Inferior parietal cortex (tissue), 1 donor: ENCODE data around the gene MLN.

Experiments
- DNase-seq: peaks from one replicate; pipeline ENCODE4 v3.0.0-alpha.2; 2016; ENCODE audit errors: extremely low spot score

The MLN gene

GRCh38 chr6:33813990-33814985 is 10.5 kb upstream of the MLN start:
- DNase-seq: no peak

DNA sequence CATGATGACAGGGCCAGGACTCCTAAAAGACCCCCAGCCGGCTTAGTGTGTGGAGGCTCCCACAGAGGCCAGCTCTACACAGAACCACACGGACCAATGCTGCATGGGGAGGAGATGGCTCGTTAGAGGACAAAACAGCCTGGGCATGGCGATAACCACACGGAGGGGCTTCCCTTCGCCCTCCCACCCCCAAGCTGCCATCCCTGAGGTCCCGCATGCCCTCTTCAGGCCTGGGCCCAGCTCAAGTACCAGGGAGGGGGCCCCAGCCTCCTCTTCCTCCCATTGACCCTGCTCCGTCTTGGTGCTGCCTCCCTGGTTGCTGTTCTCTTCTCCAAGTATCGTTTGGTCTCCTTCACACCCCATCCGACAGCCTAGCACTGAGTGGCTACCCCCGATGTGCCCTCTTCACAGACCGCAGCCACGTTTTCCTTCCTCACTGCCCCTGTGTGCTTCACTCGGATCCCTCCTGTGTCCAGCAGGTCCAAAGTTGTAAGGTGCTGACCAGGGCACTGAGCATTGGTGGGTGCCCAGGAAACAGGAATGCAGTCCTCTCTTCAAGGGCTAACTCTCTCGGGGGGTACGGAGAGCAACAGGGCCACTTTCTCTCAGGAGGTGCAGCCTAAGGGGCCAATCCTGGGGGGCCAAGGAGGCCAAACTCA is 9.6 kb upstream of the MLN start:
- DNase-seq: no peak

- DNase-seq: no peak
These were observed 8.9 kb upstream of the MLN start for GRCh38 chr6:33812669-33813068.

DNA sequence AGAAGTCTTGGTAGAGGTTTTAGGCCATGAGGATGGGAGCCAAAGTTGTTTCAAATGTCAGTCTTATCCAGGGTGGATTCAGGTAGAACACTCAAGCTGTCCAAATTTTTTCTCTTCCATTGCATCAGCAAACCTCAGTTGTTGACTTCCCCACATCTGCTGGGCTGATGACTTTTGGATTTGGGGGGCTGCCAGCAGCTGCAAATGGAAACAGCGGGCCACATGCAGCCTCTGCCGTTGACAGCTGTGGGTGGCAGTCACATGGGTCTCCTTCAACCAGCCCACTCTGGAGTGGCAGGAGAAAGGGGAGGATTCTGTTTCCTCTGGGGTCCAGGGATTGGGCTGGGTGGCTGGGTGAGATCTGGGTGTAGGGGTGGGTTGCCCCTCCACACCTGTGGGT is 5.8 kb upstream of the MLN start:
- no peak for DNase-seq

- no peak for DNase-seq
These were observed 4.9 kb upstream of the MLN start for GRCh38 chr6:33808641-33809180.

DNA sequence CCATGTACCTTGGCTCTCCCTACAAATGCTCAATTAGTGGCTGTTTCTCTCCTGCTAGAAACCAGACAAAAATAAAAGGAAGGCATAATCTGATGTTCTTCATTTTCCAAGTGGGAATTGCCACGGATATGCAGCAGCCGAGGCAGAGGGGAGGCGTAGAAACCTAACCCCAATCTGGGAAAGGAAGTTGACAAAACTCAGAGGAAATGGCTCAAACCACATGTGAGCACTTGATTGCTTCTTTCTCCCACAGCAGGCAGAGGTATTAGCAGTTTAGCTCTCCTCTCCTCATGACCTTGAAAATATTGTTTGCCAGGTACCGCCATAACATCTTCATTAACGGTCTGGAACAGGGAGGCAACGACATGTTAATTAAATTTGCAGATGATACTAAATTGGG is 3.8 kb upstream of the MLN start:
- no peak for DNase-seq

DNA sequence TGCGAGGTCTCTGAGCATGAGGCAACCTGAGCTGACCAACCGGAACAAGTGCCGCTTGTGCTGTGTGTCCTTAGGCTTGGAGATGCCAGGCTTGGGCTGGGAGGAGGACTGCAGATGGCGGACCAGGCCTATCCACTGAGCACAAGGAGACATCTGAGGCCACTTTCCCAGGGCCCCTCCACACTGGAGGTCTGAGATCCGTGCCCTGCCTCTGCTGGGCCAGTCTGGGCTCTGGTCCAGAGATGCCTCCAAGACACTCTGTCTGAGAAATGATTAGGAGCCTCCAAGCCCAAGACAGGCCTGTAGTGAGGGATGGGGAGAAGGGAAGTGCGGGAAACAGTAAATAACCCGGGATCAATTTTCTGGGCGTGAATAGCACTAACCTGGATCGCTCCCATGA is 3.0 kb upstream of the MLN start:
- no peak for DNase-seq

GRCh38 chr6:33802186-33802958 is 1.4 kb downstream of the MLN start:
- no peak for DNase-seq

GRCh38 chr6:33801611-33802010 is 2.2 kb downstream of the MLN start:
- DNase-seq: no peak

- DNase-seq: no peak
These were observed 3.4 kb downstream of the MLN start for GRCh38 chr6:33800248-33800969.

DNA sequence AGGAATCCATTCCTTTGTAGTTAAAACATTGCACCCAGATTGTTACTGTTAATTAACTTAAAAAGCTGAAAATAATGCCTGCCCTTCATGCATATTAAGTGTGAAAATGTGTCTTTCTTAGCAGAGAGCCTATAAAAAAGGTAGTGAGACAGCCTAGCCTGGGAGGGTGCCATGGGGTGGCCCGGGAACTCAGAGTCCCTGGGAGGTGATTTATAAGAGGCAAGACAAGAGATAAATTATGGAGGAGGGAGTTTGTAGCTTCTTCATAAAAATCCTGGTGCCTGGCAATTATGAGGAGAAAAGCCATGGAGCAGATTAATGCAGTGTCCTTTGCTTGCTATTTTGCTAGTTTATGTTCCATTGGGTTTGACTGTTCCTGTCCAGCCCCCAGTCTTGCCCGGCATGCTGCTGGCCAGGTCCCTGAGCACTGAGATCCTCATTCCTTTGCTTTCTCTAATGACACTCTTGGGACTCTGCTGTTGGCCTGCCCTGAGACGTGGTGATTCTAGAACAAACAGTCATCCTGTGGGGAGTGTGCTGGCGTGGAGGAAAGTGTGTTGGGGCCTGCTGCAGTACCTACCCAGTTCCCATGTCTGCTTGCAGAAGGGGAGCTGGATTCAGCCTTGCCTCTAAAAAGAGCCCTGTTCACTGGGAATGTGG is 4.2 kb downstream of the MLN start:
- DNase-seq: no peak

- DNase-seq: no peak
These were observed 5.4 kb downstream of the MLN start for GRCh38 chr6:33798343-33798848.

DNA sequence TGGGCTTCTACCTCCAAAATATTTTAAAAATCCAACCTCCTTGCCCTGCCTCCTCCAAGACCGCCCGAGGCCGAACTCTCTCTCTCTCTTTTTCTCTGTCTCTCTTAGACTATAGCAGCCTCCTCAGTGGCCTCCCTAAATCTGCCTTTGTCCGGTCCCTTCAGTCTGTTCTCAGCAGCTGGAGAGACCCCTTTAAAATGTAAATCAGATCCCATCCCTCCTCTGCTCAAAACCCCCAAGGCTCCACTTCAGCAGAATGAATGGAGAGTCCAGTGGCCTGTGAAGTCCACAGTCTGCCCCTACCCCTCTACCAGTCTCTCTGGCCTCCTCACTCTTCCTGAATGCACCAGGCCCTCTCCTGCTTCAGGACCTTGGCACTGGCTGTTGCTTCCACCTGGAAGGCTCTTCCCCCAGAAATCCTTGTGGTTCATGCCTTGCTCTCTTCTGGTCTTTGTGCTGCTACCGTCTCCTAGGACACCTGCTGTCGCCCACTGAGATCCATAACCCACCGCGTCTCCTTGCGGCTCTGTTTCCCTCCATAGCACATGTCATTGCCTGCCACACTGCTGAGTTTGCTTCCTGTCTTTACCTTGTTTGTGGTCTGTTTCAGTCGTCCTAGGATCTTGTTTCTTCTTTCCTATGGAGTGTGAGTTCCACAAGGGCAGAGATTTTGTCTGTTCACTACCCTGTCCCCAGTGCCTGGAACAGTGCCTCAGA is 6.0 kb downstream of the MLN start:
- no peak for DNase-seq

DNA sequence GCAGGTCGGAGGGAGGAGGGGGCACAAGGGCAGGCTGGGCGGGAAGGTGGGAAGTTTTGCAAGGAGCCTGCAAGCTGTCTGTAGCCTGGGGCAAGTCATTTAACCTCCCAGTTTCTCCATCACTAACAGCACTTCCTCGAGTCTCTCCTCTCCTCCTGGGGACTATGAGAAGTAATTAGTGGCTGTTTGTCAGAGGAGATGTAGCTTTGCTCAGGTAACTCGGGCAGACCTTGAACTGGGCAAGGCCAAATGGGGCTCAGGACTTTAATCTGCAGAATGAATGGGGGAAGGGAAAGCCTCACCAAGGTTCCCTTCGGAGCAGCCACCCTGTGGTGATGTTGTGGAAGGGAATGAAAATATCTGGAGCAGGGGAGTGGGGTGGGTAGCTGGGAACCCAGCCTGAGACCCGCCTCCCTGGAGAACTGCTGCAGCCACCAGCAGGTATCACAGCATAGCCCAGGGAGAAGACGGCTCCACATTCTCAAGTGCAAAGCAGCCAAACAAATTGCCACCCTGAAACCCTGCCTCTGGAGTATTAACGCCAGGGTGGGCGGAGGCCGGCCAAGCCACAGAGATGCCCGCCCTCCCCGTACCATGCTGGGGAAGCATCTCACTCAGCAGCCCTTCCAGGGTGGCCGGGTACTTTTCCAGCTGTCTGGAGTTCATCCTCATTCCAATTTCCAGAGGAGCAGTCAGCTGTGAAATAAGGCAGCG is 8.7 kb downstream of the MLN start:
- no peak for DNase-seq

GRCh38 chr6:33792981-33793380 is 10.8 kb downstream of the MLN start:
- no peak for DNase-seq

- no peak for DNase-seq
These were observed 12.2 kb downstream of the MLN start for GRCh38 chr6:33791620-33792019.

- no peak for DNase-seq
These were observed 12.9 kb downstream of the MLN start for GRCh38 chr6:33790910-33791309.

DNA sequence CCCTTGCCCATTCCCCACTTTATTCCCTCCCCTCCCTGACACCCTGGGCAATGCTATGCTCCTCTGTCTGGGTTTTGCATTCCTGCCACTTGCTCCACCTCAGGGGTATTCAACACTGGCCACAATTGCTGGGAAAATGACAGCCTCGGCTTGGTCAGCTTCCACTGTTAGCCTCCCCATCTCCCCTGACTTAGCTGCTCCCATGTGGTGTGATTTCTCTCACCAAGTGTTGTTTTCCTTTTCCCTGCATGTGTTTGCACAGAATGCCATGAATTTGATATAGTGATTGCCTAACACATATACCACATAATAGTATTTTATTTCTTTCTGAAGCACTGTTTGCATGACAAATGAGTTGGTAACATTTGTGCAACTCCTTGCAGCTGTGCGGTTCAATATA is 13.4 kb downstream of the MLN start:
- DNase-seq: no peak

GRCh38 chr6:33789550-33789895 is 14.3 kb downstream of the MLN start:
- DNase-seq: no peak
